IPS DF 19.7 (cell line): ENCODE data around the gene MUC6.
"Not testable (repeated sequence)": the region's sequence is repeated elsewhere in the genome, so short reads cannot be mapped to it uniquely, and the experiment has no call there.

ENCODE experiments used
- DNase-seq: peaks from one replicate; pipeline ENCODE4 v3.0.0-alpha.2; 2013; ENCODE audit warnings: low read depth, low spot score

MUC6 gene

DNA sequence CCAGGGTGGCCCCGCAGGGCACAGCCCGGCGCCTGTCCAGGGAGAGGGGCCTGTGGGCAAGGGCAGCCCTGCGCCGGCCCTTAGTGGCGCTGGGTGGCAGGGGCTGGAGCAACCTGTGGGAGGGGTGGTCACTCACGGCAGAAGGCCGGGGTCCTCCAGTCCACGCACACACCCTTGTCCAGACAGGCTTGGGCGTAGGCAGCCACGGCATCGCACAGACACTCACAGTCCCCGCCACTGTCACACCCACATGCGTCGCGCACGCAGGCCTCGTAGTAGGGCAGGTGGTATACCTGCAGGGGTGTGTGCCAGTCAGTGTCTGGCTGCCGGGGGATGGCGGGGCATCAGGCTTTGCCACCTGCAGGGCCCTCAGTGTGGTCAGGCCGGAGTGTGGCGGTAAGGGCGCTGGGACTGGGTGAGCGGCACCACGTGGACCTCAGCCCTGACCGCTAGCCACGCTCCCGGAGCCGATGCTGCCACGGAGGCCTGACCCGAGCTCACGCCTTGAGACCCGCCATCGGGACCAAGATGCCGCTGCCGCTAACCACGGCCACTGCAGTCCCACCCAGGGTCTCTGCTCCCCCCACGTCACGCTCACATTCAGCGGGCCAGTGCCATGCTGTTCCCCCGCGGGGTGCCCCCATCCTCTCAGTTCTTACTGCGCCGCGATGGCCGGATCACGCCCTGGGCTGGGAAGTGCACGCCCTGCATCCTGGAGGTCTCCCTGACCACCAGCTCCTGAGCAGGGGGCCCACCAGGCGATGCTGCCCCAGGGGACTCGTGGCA is 12.5 kb downstream of the MUC6 start:
- DNase-seq: no peak

DNA sequence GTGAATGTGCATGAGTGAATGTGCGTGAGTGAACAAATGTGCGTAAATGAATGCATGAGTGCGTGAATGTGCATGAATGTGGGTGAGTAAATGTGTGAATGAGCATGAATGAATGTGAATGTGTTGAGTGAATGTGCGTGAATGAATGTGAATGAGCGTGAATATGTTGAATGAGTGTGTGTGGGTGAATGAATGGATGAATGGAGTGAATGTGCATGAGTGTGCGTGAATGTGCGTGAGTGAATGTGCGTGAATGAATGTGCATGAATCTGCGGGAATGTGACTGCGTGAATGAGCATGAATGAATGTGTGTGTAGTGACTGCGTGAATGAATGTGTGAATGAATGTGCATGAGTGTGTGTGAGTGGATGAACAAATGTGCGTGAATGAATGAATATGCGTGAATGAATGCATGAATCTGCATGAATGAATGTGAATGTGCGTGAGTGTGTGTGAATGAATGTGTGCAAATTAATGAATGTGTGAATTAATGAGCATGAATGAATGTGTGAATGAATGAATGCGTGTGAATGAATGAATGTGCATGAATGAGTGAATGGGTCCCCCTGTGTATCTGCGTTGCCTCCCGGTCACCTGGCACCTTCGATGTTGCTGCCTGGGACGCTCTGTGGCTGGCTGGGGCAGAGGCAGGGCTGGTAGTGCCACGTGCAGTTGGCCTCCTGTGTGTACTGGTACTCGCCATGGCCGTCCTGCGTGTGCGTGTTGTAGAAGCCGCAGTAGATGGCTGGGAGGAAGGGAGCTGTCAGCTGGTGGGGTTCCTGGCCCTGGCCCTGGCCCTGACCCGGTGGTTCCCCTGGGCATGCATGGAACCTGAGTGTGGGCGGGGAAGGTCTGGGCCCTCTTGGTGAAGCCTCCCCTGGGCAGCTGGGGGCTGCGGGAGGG is 13.4 kb downstream of the MUC6 start:
- DNase-seq: no peak

DNA sequence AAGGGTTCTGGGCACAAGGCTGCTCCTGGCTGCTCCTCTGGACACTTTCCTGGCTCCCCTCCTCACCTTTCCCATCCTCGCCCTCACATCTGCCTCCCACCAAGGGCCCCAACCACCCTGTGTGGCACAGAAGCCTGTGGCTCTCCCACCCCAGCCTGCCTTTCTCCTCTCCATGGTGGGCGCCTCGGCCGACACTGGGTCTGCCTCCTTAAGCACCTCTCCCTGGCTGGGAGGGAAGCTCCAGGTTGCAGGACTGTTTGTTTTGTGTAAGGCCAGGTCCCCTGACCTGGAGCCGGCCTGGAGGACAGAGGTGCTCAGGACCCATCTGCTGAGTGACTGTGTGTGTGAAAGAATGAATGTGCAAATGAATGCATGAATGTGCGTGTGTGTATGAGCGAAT is 14.1 kb downstream of the MUC6 start:
- no peak for DNase-seq

DNA sequence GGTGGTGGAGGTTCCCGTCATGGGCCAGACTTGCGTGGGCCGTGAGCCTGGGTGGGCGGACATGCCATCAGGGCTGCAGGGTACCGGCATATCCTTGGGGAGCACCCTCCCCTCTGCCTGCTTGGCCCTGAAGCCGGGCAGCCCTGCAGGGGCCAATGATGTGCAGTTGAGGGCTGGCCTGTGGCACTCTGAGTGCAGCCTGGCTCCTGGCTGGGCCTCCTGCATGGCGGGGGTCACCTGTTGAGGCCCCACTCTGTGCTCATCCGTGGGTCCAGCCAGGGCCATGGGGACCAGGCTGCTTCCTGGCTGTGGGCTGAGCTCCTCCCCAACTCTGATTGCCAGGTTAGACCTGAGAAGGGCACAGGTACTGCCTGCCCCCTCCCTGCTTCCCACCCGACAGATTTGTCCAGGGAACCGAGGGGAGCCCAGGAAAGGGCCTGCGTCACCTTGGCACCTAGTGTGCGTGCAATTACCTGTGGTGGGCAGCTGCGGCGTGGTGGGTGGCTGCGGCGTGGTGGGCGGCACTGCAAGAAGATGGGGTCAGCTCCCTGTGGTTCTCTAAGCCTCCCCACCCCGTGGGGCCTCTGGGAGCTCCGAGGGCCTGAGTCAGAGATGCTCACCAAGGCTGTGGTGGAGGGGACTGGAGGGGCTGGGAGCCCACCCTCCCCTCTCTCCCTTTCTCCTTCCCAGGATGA is 16.2 kb downstream of the MUC6 start:
- no peak for DNase-seq

DNA sequence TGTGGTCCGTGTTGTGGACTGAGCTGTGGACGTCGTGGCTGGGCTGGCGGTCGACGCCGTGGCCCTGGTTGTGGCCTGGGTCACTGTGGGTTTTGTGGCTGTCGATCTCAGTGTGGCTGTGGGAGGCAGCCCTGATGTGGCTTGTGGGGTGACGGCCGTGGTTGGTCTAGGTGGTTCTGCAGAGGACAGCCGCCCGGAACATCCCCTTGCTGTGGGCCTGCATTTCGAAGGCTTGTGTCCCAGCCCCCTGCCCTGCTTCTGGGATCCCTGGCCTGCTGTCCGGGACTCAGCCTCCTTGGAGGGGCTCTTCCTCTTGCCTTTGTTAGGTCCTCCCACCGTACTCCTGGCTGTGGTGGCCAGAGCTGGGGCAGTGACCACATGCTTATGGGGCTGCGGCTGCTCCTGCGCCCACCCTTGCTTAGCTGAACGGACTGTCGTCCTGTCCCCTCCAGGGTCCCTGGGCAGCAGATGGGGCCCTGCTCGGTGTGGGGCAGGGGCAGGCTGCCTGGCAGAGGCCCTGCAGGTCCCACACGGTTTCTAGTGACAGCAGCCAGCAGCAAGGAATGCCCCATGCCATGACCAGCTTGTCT is 17.1 kb downstream of the MUC6 start:
- no peak for DNase-seq

DNA sequence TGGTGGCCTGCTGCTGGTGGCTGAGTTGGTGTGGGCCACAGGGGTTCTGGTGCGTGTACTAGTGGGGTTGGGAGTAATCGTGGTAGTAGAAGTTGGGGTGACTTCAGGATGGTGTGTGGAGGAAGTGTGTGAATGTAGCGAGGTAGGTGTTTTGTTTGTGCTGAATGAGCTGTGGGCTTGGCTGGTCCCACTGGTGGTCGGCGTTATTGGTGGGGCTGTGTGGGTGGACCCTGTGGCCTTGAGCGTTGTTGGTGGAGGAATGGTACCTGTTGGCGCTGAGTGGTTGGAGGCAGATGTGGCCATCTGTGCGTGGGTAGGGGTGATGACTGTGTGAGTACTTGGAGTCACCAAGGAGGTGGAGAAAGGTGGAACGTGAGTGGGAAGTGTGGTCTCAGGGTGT is 18.4 kb downstream of the MUC6 start:
- no peak for DNase-seq

DNA sequence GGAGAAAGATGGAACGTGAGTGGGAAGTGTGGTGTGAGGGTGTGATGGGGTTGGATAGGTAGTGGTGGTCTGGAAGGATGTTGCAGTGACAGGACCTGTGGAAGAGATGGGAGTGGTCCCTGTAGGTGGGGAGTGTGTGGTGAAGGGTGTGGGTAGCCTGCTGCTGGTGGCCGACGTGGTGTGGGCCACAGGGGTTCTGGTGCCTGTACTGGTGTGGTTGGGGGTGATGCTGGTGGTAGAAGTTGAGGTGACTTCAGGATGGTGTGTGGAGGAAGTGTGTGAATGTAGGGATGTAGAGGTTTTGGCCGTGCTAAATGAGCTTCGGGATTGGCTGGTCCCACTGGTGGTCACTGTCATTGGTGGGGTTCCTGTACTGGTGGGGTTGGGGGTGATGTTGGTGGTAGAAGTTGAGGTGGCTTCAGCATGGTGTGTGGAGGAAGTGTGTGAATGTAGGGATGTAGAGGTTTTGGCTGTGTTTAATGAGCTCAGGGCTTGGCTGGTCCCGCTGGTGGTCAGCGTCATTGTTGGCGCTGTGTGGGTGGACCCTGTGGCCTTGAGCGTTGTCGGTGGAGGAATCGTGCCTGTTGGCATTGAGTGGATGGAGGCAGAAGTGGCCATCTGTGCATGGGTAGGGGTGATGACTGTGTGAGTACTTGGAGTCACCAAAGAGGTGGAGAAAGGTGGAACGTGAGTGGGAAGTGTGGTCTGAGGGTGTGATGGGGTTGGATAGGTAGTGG is 19.1 kb downstream of the MUC6 start:
- DNase-seq: no peak

DNA sequence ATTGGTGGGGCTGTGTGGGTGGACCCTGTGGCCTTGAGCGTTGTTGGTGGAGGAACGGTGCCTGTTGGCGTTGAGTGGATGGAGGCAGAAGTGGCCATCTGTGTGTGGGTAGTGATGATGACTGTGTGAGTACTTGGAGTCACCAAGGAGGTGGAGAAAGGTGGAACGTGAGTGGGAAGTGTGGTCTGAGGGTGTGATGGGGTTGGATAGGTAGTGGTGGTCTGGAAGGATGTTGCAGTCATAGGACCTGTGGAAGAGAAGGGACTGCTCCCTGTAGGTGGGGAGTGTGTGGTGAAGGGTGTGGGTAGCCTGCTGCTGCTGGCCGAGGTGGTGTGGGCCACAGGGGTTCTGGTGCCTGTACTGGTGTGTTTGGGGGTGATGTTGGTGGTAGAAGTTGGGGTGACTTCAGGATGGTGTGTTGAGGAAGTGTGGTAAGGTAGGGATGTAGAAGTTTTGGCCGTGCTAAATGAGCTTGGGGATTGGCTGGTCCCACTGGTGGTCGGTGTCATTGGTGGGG is 19.9 kb downstream of the MUC6 start:
- DNase-seq: not testable (repeated sequence)

DNA sequence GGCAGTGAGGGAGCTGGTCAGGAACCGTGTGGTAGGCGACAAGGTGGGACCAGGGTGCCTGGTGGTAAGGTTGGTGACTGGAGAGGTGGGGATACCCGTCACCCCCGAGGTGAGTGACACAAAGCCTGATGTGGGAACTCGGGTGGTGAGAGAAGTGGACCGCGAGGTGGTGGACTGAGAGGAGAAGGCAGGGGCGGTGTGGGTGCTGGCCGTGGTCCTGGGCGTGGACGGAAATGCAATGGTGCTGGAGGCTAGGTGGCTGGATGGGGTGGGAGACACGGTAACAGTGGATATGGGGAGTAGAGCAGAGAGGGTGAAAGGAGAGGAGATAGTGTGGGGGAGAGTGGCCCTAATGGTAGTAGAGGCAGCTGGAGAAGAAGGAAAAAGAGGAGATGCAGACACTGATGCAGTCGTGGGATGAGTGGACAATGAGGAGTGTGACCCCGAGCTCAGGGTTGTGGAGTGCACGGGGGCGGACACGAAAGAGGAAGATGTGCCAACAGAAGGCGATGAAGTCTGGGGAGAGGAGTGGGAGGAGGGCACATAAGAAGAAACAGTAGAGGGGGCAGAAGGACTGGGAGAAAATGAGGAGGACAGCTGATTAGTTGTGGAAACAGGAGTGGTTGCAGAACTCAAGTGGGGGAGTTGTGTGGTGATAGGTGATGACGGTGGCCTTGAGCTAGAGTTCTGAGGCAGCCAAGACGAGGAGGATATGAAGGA is 20.5 kb downstream of the MUC6 start:
- no peak for DNase-seq

DNA sequence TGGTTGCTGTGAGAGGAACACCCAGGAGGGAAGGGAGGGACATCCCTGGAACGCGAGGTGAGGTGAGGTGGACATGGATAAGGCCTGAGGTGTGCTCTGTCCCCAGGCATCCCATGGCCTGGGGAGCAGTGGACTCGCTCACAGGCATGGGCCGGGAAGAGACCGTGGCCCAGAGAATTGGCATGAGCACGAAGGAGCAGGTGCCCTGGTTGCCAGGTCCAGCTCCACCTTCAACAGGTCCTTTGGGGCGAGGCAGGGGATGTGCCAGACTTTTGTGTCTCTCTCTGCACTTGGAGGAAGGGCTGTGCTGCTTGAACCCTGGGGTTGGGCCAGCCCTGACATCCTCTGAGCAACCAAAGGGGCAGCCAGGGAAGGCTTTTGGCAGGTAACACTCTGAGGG is 21.5 kb downstream of the MUC6 start:
- DNase-seq: no peak

DNA sequence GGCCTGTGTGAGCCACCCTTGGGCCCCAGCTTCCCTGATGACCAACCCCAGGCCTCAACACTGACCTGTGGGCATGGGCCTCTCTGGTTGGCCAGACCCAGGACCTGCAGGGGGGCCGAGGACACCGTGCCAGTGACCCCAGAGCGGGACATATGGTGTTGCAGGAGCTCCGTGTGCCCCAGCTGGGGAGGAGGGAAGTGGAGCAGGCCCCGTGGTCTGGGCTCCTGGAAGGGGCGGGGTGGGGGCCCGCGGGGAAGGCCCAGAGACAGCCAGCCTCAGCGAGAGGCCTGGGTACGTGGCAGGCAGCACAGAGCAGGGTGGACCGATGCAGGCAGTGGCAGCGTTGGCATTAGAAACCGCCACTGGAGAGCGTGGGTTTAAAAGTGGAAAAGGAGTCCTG is 22.2 kb downstream of the MUC6 start:
- DNase-seq: no peak

DNA sequence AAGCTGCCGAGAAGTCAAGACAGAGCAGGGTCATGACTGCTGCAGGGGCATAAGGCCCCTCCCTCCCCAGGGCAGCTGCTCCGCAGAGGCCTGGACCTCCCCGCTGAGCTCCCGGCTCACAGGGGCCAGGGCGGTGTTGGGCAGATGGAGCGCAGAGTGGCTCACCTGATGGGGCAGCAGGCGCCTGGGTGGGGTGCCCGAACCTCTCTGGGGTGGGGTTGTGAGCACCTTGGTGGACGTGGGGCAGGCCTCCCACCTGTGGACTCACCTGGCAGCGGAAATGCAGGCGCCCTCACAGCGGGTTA is 22.9 kb downstream of the MUC6 start:
- DNase-seq: no peak

DNA sequence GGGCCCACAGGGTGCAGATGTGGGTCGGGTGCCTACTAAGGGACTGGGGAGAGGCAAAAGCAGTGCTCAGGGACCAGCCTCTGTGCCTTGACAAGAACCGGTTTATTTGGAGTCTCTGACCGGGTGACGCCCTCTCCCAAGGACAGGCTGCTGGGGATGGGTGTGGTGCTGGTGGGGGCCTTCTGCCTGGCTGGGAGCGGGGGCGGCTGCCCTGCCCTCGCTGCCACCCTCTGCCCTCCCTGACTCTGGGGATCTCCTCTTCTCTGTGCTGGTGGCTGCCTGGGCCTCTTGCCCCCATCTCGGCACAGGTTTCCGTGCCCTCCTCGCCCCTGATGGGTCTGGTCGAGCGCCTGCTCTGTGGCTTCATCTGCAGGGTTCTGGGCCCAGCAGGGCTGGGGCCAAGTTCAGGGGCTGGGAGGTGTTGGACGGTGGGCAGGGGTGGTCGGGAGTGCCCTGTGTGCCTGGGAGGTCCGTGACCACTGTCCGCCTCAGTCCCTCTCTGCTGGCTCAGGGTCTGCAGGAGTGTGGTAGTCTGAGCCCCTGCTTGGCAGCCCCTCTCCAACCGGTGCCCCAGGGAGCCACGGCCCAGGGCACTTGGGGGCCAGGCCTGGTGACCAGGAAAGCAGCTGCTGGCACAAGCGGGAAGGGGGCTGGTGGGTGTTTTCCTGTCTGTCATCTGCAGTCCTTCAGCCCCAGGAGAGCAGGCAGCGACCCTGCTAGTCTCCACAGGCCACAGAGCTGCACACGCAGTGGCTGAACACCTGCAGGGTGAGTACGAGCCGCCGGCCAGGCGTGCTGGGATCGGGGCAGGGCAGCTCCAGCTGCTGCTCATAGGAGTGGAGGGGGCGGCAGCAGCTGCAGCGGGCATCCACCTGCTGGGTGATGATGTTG is 23.5 kb downstream of the MUC6 start:
- DNase-seq: no peak

DNA sequence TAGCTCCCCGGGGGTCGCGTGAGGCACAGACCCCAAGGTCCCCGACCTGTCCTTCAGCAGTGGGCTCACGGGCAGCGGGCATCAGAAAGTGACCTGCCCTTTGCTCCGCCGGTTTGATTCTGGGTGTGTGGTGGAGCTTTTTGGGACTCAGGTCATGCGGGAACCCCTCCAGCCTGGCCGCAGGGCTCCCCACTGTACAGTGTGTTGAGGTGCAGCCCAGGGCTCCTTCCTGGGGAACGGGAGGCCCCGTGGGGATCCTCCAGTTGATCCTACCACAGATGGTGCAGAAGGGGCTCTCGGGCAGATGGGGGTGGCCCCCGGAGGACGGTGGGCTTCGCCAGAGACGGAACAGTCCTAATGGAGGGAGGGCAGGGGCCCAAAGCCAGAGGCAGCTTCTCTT is 24.2 kb downstream of the MUC6 start:
- no peak for DNase-seq

DNA sequence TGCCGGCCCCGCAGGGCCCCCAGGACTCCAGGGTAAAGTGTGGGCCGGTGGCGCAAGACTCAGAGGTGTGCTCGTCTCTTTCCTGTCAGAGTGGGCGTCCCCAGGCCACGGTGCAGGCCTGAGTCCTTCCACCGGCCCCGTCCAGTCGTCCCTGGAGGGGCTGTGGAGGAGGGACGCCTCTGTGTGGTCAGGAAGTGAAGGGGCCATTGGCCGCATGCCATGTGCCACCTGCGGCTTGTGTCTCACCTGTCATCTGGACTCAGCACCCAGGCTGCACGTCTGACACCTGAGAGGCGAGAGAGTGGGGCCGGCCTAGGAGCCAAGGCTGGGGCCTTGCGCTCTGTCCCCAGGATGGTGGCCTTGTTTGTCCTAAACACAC is 25.2 kb downstream of the MUC6 start:
- no peak for DNase-seq

DNA sequence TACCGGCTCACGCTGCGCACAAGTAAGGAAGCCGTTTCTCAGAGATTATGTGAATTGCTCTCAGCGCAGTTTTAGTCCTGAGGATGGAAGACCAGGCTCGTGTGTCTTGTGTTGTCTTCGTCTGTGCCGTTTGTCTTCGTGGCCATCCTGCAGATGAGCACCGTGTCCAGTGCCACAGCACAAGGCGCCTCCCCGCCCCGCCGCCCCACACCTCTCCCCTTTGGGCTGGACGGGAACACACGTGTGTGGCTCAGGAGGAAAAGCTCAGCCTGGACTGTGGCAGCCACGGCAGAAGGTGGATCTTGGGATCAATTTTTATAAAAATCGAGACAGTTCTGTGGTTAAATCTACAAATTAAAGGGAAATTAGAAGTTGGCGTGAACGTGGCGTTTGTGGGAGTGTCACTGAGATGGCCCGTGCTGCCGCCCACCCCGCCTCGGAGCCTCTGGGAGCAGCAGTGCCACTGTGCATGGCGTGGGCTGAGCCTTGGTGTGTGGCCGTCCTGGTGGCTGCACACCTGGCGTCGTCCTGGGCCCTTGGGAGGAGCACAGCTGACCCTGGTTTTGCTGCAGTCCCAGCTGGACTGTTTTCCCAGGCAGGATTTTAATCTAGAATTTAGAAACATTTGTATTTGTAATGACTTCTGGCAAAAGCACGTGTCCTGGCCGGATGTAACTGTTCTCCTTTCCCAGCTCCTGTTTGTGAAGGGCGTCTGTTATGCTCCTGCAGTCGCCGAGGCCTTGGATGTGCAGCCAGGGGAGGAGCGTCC is 25.8 kb downstream of the MUC6 start:
- DNase-seq: no peak

DNA sequence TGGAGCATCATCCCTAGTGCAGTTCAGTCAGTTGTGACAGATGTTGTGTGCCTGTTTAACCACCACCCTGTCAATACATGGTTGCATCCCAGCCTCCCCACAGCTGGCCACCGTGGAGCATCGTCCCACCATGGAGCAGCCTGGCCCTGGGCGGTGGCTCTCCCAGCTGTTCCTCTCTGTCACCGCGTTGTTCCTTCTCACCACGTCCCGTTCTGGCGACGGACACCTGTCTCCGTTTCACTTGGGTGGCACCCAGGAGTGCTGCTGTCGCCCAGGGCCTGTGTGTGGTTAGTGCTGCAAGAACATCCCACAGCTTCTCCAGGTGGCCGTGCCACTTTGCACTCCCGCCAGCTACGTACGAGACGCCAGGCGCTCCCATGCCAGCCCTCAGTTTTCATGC is 26.5 kb downstream of the MUC6 start:
- no peak for DNase-seq

DNA sequence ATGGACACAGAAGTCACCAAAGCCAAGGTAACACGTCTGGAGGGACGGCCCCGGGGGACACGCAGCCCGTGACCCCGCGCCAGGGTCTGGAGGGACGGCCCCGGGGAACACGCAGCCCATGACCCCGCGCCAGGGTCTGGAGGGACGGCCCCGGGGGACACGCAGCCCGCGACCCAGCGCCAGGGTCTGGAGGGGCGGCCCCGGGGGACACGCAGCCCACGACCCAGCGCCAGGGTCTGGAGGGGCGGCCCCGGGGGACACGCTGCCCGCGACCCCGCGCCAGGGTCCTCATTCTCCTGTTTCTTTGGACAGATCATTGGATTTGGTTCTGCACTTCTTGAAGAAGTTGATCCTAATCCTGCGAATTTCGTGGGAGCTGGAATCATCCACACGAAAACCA is 27.1 kb downstream of the MUC6 start:
- no peak for DNase-seq

DNA sequence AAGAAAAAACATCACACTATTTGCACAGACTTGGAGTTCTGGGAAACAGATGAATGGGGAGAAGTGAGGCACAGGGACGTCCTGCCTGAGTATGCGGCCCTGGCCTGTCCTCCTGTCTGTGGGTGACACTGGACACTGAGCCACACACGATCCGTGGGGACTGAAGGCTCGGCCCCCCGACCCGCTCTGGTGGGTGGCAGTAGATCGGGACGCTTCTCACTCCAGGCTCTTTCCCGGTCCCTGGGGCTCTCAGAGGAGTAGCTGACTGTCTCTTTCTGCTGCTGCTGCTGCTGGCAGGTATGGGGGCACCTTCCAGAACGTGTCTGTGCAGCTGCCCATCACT is 27.7 kb downstream of the MUC6 start:
- DNase-seq: no peak
